GM12878 (cell line): Measurements from ENCODE around the gene ADIG. TPM values are rescaled to one million over a fixed set of nuclear protein-coding genes. Genes with fewer than 3 reads are reported as not detected.

ENCODE experiments used
- ATAC-seq: fragments of 200-7000 bp; cut with Tn5 transposase; 3 replicates; pipeline ENCODE4 v1.9.1; 2020; ENCODE audit warnings: mild to moderate bottlenecking, moderate library complexity
- BruUV-seq: library from RNA; stranded (reverse); fragments of 400-500 nt; replicated peaks from 2 replicates; lab custom pipeline; 2021; lab: Mats Ljungman, UMichigan
- CTCF ChIA-PET: fragments of 300-600 bp; sonication (Branson Sonifier 250); formaldehyde crosslinking; extraction: SDS; loops from one replicate; lab custom pipeline; 2021; ENCODE audit warnings: inconsistent platforms; lab: Yijun Ruan, JAX
- POLR2A ChIA-PET: fragments of 350-600 bp; formaldehyde crosslinking; extraction: SDS; loops from one replicate; lab custom pipeline; 2021; ENCODE audit warnings: inconsistent platforms; lab: Charles Lee
- RAD21 ChIA-PET: fragments of 300-600 bp; sonication (Branson Sonifier 250); formaldehyde crosslinking; loops from one replicate; lab custom pipeline; 2023; ENCODE audit warnings: antibody characterized with exemption; ENCODE audit not compliant: unreplicated experiment; lab: Charles Lee
- SMC1A ChIA-PET: fragments of 300-600 bp; sonication (Branson Sonifier 250); formaldehyde crosslinking; loops from one replicate; lab custom pipeline; 2023; ENCODE audit not compliant: unreplicated experiment, uncharacterized antibody; lab: Charles Lee
- DNase-seq: peaks from one replicate; pipeline ENCODE4 v3.0.0-alpha.2; 2011; ENCODE audit warnings: low read depth, low spot score
- FAIRE-seq: peaks from 3 replicates; lab custom pipeline; 2011; peaks lifted over from hg19 to GRCh38; lab: Jason Lieb, UNC
- H2AFZ ChIP-seq: 2 replicates; pipeline ENCODE4 v1.6.0; 2011; ENCODE audit warnings: low read depth, low read length, control low read depth; ENCODE audit not compliant: control insufficient read depth
- H3K27ac ChIP-seq: 2 replicates; pipeline ENCODE4 v1.5.1; 2011; ENCODE audit warnings: control low read depth; ENCODE audit not compliant: control insufficient read depth, insufficient read depth
- H3K27me3 ChIP-seq, 2 experiments: replicated peaks in 1 of 2; 2 replicates each; pipeline versions ENCODE4 v1.6.0 to v1.6.1; 2011; ENCODE audit warnings: low read length in 1 of 2; ENCODE audit not compliant: control insufficient read depth in 2 of 2, insufficient read depth in 2 of 2
- H3K36me3 ChIP-seq, 2 experiments: 2 replicates each; pipeline ENCODE4 v1.5.1; 2011; ENCODE audit warnings: low read length in 1 of 2; ENCODE audit not compliant: control insufficient read depth in 2 of 2, insufficient read depth in 2 of 2
- H3K4me1 ChIP-seq: 2 replicates; pipeline ENCODE4 v1.6.1; 2011; ENCODE audit warnings: mild to moderate bottlenecking, low read length, moderate library complexity, mixed read lengths; ENCODE audit not compliant: control insufficient read depth, insufficient read depth
- H3K4me2 ChIP-seq: 2 replicates; pipeline ENCODE4 v1.6.0; 2011; ENCODE audit warnings: control low read depth; ENCODE audit not compliant: control insufficient read depth, insufficient read depth
- H3K4me3 ChIP-seq: fragments of 200-600 bp; sonication (generic); 2 replicates; pipeline ENCODE4 v1.5.1; 2016
- H3K79me2 ChIP-seq: 2 replicates; pipeline ENCODE4 v1.6.0; 2011; ENCODE audit warnings: low read length; ENCODE audit not compliant: control insufficient read depth, insufficient read depth
- H3K9ac ChIP-seq: 2 replicates; pipeline ENCODE4 v1.8.0; 2011; ENCODE audit warnings: low read length, control low read depth, mixed read lengths; ENCODE audit not compliant: control insufficient read depth, insufficient read depth
- H3K9me3 ChIP-seq: replicated peaks from 3 replicates; pipeline ENCODE4 v1.5.1; 2011; ENCODE audit warnings: mild to moderate bottlenecking, low read length; ENCODE audit not compliant: control insufficient read depth, insufficient read depth
- H4K20me1 ChIP-seq: 2 replicates; pipeline ENCODE4 v1.6.0; 2011; ENCODE audit not compliant: control insufficient read depth, insufficient read depth
- ATF3 ChIP-seq: IDR thresholded peaks from 2 replicates; pipeline ENCODE4 v1.6.1; 2011; ENCODE audit warnings: low read depth, mild to moderate bottlenecking, low read length, moderate library complexity, borderline replicate concordance; ENCODE audit errors: extremely low read depth
- CREB1 ChIP-seq: IDR thresholded peaks from 2 replicates; pipeline ENCODE4 v1.6.1; 2012; ENCODE audit warnings: low read depth, mild to moderate bottlenecking, inconsistent platforms
- EGR1 ChIP-seq, 2 experiments: IDR thresholded peaks; 1 replicate in 1 of 2; 2 replicates in 1 of 2; pipeline ENCODE4 v1.6.1; 2011 to 2012; ENCODE audit warnings: low read depth in 2 of 2, low read length in 2 of 2, borderline replicate concordance in 1 of 2, mild to moderate bottlenecking in 1 of 2, moderate library complexity in 1 of 2
- IKZF1 ChIP-seq: fragments of 450-650 bp; conservative IDR thresholded peaks from 2 replicates; pipeline ENCODE4 v1.6.1; 2017; ENCODE audit warnings: antibody characterized with exemption, mild to moderate bottlenecking
- NBN ChIP-seq: fragments of 450-650 bp; IDR thresholded peaks from 2 replicates; pipeline ENCODE4 v1.6.1; 2016
- NR2F1 ChIP-seq: fragments of 450-650 bp; conservative IDR thresholded peaks from 2 replicates; pipeline ENCODE4 v1.6.1; 2017; ENCODE audit warnings: mild to moderate bottlenecking
- POLR2AphosphoS2 ChIP-seq: IDR thresholded peaks from 2 replicates; pipeline ENCODE4 v1.6.1; 2011; ENCODE audit warnings: low read depth, mild to moderate bottlenecking, low read length, improper control_type of control experiment, moderate library complexity
- RELB ChIP-seq: fragments of 450-650 bp; IDR thresholded peaks from 2 replicates; pipeline ENCODE4 v1.6.1; 2017; ENCODE audit warnings: low read depth, mild to moderate bottlenecking, moderate library complexity
- SIN3A ChIP-seq: IDR thresholded peaks from 2 replicates; pipeline ENCODE4 v1.6.1; 2012; ENCODE audit warnings: low read depth, low read length, improper control_type of control experiment
- SIX5 ChIP-seq: IDR thresholded peaks from 2 replicates; pipeline ENCODE4 v1.6.1; 2011; ENCODE audit warnings: mild to moderate bottlenecking, low read depth, low read length, moderate library complexity; ENCODE audit not compliant: severe bottlenecking
- SREBF1 ChIP-seq: IDR thresholded peaks from 2 replicates; pipeline ENCODE4 v1.6.1; 2012; ENCODE audit warnings: mild to moderate bottlenecking, low read length
- TBL1XR1 ChIP-seq: IDR thresholded peaks from 2 replicates; pipeline ENCODE4 v1.6.1; 2012; ENCODE audit warnings: low read depth, low read length, improper control_type of control experiment
- USF2 ChIP-seq: IDR thresholded peaks from 2 replicates; pipeline ENCODE4 v1.6.1; 2011; ENCODE audit warnings: low read depth, low read length, improper control_type of control experiment, borderline replicate concordance
- ZSCAN29 ChIP-seq: fragments of 450-650 bp; IDR thresholded peaks from 2 replicates; pipeline ENCODE4 v1.6.1; 2017; ENCODE audit warnings: mild to moderate bottlenecking, moderate library complexity
- WGBS: methylation state at CpG from one replicate; pipeline ENCODE4 v1.1.6; 2016; ENCODE audit warnings: low lambda C conversion rate; ENCODE audit not compliant: insufficient replicate concordance, insufficient coverage; ENCODE audit errors: missing lambda C conversion rate; 5-methylcytosine and 5-hydroxymethylcytosine counted together
- in situ Hi-C: fragments of 300-500 bp; cut with MboI; formaldehyde crosslinking; loops from 9 replicates; pipeline ENCODE4 v1.14.3; 2018; ENCODE audit warnings: mixed read lengths
- intact Hi-C: fragments of 100-400 bp; cut with micrococcal nuclease; formaldehyde crosslinking; loops from one replicate; pipeline ENCODE4 v1.14.2; 2022; ENCODE audit not compliant: unreplicated experiment
- polyA plus RNA-seq, 11 experiments: library from polyadenylated mRNA; depleted of rRNA in 4 of 11; unstranded in 6 of 11; stranded (reverse) in 5 of 11; fragments of >200 nt; fragmentation: Nextera tagmentation in 4 of 11; fragmentation: Illumina TruSeq in 1 of 11; extraction: Ambion mirVana in 4 of 11; extraction: Trizol in 1 of 11; gene quantifications; 1 replicate in 1 of 11; 2 replicates in 10 of 11; pipeline versions ENCODE4 v1.2.1 to v1.2.3, GENCODE V29; 2011 to 2016; ENCODE audit warnings: inconsistent platforms in 2 of 11, missing spikeins in 2 of 11, low read depth in 1 of 11
- total RNA-seq, 4 experiments: library from RNA; depleted of rRNA in 3 of 4; stranded (reverse); fragments of >200 nt in 3 of 4; fragmentation: Illumina TruSeq in 1 of 4; extraction: Trizol in 1 of 4; gene quantifications; 2 replicates each; pipeline versions ENCODE4 v1.2.1 to v1.2.3, GENCODE V29; 2013 to 2021

ADIG gene
- total and polyA plus RNA-seq, 10 of the 15 experiments (the other 5 are each of a cell fraction or from before 2014, with no cell fraction given), result not detected

- Histone ChIP-seq H3K27me3 (no peaks in the 10 kb centered on the region), H2AFZ (no peak overlapping the region), H3K9ac (no peak overlapping the region), H3K79me2 (no peaks in the 10 kb centered on the region), H3K4me1 (no peaks in the 10 kb centered on the region), H3K4me3 (no peak overlapping the region), H3K9me3 (no peaks in the 10 kb centered on the region), H3K4me2 (no peak overlapping the region), H4K20me1 (no peaks in the 10 kb centered on the region), H3K27ac (no peak overlapping the region), H3K36me3 (peaks cover 1 to 30% of the 10 kb centered on the region in 2 experiments; a peak in 3 of 4 replicates)
- FAIRE-seq (no peak), DNase-seq (no peak), ATAC-seq (no peak)
- ChIA-PET SMC1A (interaction anchor here (1.3 kb wide), 1 partner anchor 21 kb away, joined by 4 read pairs; no protein-coding TSS in a partner anchor), CTCF (no interaction called here), POLR2A (no interaction called here), RAD21 (no interaction called here)
- WGBS, result 100% methylated on average over 1 of the region's 1 CpG
- intact Hi-C loops, result no loop called here
- TF ChIP-seq NBN (no peak), EGR1 (IDR thresholded peaks at IDR 0.05; ENCODE audit: borderline replicate concordance in 1 of 2, low read depth in 2 of 2, low read length in 2 of 2) (no peak), CREB1 (no peak), USF2 (no peak), TBL1XR1 (no peak), POLR2AphosphoS2 (no peak), SIN3A (no peak), ZSCAN29 (no peak), NR2F1 (no peak), SIX5 (no peak), SREBF1 (no peak), ATF3 (no peak), IKZF1 (no peak), RELB (no peak)
- no TSS peak for BruUV-seq
- in situ Hi-C loops, result no loop called here
These were observed 43.8 kb upstream of the ADIG start for GRCh38 chr20:38537176-38537575.
